Prostate gland (tissue), 2 donors: ENCODE results near the gene FNDC3B. TPM values are rescaled to one million over a fixed set of nuclear protein-coding genes. Genes with fewer than 3 reads are reported as not detected.

Experiments used
- DNase-seq: peaks from one replicate; pipeline ENCODE4 v3.0.0-alpha.2; 2019; ENCODE audit warnings: low spot score
- H3K27ac ChIP-seq, 2 donors: fragments of 200-600 bp; sonication (generic); 2 replicates each; pipeline ENCODE4 v1.5.1; 2017 to 2019
- H3K27me3 ChIP-seq: fragments of 200-600 bp; sonication (generic); replicated peaks from 2 replicates; pipeline ENCODE4 v1.5.1; 2019; ENCODE audit not compliant: insufficient read depth
- H3K36me3 ChIP-seq, 2 donors: fragments of 200-600 bp; sonication (generic); 1 replicate in 1 of 2; 2 replicates in 1 of 2; pipeline versions ENCODE4 v1.5.1 to v1.8.1; 2017 to 2019
- H3K4me1 ChIP-seq: fragments of 200-600 bp; sonication (generic); replicated peaks from 2 replicates; pipeline ENCODE4 v1.5.1; 2019
- H3K4me3 ChIP-seq, 2 donors: fragments of 200-600 bp; sonication (generic); 2 replicates each; pipeline ENCODE4 v1.5.1; 2017 to 2019
- H3K9me3 ChIP-seq: fragments of 200-600 bp; sonication (generic); 2 replicates; pipeline ENCODE4 v1.5.1; 2017
- CTCF ChIP-seq, 4 experiments: fragments of 200-600 bp in 2 of 4; fragments of 450-650 bp in 2 of 4; sonication (generic) in 2 of 4; IDR thresholded peaks; 1 replicate in 3 of 4; 2 replicates in 1 of 4; pipeline ENCODE4 v1.5.1; 2016 to 2019; ENCODE audit warnings: antibody characterized with exemption in 4 of 4, mild to moderate bottlenecking in 2 of 4, moderate library complexity in 2 of 4
- POLR2A ChIP-seq: fragments of 450-650 bp; IDR thresholded peaks from one replicate; pipeline ENCODE4 v1.6.1; 2016; ENCODE audit warnings: antibody characterized with exemption, mild to moderate bottlenecking
- POLR2AphosphoS5 ChIP-seq: sonication (generic); formaldehyde crosslinking; IDR thresholded peaks from one replicate; pipeline ENCODE4 v1.6.1; 2017; ENCODE audit warnings: antibody characterized with exemption
- WGBS: methylation state at CpG from one replicate; pipeline ENCODE4 v1.1.5; 2018; 5-methylcytosine and 5-hydroxymethylcytosine counted together
- intact Hi-C: fragments of 100-400 bp; cut with DNase I; formaldehyde crosslinking; loops from one replicate; pipeline ENCODE4 v1.14.2; 2022
- total RNA-seq, 2 donors: library from RNA; depleted of rRNA; stranded (reverse); fragments of >200 nt; gene quantifications; one replicate each; pipeline ENCODE4 v1.1.0, GENCODE V29; 2016

The FNDC3B gene
- total RNA-seq, 2 donors from 2014 or later: 35.9 to 62.4 TPM

GRCh38 chr3:172131746-172132145 lies 92.4 kb downstream of the FNDC3B start:
- no peak for DNase-seq
- TF ChIP-seq POLR2A: no peak
- no peak for TF ChIP-seq POLR2AphosphoS5
- TF ChIP-seq CTCF (IDR thresholded peaks at IDR 0.05): no peak
- Histone ChIP-seq H3K27me3 (no peaks in the 10 kb centered on the region), H3K9me3 (no peaks in the 10 kb centered on the region), H3K36me3 (no peaks in the 10 kb centered on the region), H3K4me3 (no peak overlapping the region), H3K4me1 (no peaks in the 10 kb centered on the region), H3K27ac (no peak overlapping the region)
- intact Hi-C loops: loop anchor here (2.0 kb wide), 1 partner anchor 91 kb away; no protein-coding TSS in a partner anchor
- 96% methylated on average over 1 of the region's 1 CpG for WGBS

- Histone ChIP-seq H3K9me3 (no peaks in the 10 kb centered on the region), H3K27ac (no peak overlapping the region), H3K4me3 (no peak overlapping the region), H3K36me3 (no peaks in the 10 kb centered on the region), H3K4me1 (no peaks in the 10 kb centered on the region), H3K27me3 (no peaks in the 10 kb centered on the region)
- no peak for DNase-seq
- intact Hi-C loops: no loop called here
- TF ChIP-seq POLR2A: no peak
- no peak for TF ChIP-seq CTCF (IDR thresholded peaks at IDR 0.05)
- TF ChIP-seq POLR2AphosphoS5: no peak
- WGBS: 93% methylated on average over 4 of the region's 4 CpGs
Observed at GRCh38 chr3:172132159-172132586, 92.8 kb downstream of the FNDC3B start.

DNA sequence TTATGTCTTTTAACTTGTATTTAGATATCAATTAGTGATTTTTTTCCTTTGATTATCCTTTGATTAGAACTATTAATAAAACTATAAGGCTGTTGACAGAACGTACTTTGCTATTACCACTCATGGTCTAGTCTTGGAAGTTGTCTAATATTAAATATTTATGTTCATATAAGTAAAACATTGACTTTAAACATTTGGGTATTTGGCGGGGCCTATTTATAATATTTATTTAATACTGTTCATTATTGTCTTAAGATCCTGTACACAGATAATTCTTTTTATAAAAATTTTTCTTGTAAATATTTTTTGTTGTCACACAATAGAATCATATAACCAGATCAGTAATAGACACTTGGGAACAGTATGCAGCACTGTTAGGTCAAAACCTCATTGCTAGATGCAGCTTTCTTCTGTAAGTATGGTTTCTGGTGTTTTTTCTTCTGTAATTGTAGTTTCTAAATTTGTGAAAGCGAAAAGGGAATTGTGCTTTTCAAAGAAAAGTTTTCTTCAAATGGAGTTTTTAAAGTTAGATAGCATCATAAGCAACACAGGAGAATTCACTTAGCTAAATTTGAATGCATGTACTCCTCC lies 93.4 kb downstream of the FNDC3B start:
- TF ChIP-seq CTCF (IDR thresholded peaks at IDR 0.05) (no peak), POLR2A (no peak), POLR2AphosphoS5 (no peak)
- no peak overlapping the region for H3K27ac ChIP-seq
- 77% methylated on average over 3 of the region's 3 CpGs for WGBS

DNA sequence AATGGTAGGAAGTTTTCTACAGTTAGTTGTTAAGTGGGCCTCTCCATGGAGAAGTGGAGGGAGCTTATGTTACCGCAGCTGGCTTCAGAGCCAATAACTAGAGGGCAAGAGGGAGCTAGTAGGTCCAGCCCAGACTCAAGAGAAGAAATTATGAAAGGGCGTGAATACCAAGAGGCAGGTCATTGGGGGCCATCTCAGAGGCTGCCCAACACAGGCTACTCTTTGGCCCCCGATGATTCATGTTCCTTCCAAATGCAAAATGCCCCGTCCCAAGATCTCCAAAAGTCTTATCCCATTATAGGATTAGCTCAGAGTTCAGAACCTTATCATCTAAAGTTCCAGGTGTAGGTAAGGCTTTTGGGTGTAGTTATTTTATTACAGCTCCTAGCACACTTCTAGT lies 94.5 kb downstream of the FNDC3B start:
- TF ChIP-seq POLR2A (no peak), POLR2AphosphoS5 (no peak), CTCF (IDR thresholded peaks at IDR 0.05) (no peak)

More for the DNA sequence above, 93.4 kb downstream of the FNDC3B start:
- H3K27me3 ChIP-seq: no peaks in the 10 kb centered on the region
- no peaks in the 10 kb centered on the region for H3K9me3 ChIP-seq
- H3K36me3 ChIP-seq: no peaks in the 10 kb centered on the region
- intact Hi-C loops: no loop called here
- DNase-seq: no peak
- H3K4me1 ChIP-seq: peaks cover 5% of the 10 kb centered on the region
- no peak overlapping the region for H3K4me3 ChIP-seq

GRCh38 chr3:172134352-172134751 lies 95.0 kb downstream of the FNDC3B start:
- Histone ChIP-seq H3K27me3 (no peaks in the 10 kb centered on the region), H3K9me3 (no peaks in the 10 kb centered on the region), H3K4me3 (no peak overlapping the region), H3K27ac (no peak overlapping the region), H3K36me3 (no peaks in the 10 kb centered on the region), H3K4me1 (peaks cover 13% of the 10 kb centered on the region)
- intact Hi-C loops: no loop called here
- no peak for DNase-seq
- WGBS: 85% methylated on average over 2 of the region's 2 CpGs
- TF ChIP-seq CTCF (IDR thresholded peaks at IDR 0.05): no peak
- TF ChIP-seq POLR2AphosphoS5: no peak

More for the DNA sequence above, 94.5 kb downstream of the FNDC3B start:
- no peak for DNase-seq
- Histone ChIP-seq H3K27me3 (no peaks in the 10 kb centered on the region), H3K36me3 (no peaks in the 10 kb centered on the region), H3K4me3 (no peak overlapping the region), H3K4me1 (peaks cover 9% of the 10 kb centered on the region), H3K27ac (no peak overlapping the region), H3K9me3 (no peaks in the 10 kb centered on the region)
- WGBS: 93% methylated on average over 4 of the region's 4 CpGs
- intact Hi-C loops: no loop called here
